ENCODE results near the gene RAB3IL1. TPM values are rescaled to one million over a fixed set of nuclear protein-coding genes. Genes with fewer than 3 reads are reported as not detected.

The RAB3IL1 gene
- total RNA-seq, 1 experiment from 2014 or later: 7.9 TPM

GRCh38 chr11:61903845-61904244, 13.5 kb downstream of the RAB3IL1 start:
- Histone ChIP-seq H3K27me3 (ENCODE audit: low read length) (no peaks in the 10 kb centered on the region), H3K36me3 (ENCODE audit: low read depth, low read length) (no peaks in the 10 kb centered on the region), H3K9me2 (replicated peaks; ENCODE audit: low read length) (no peaks in the 10 kb centered on the region), H2AFZ (ENCODE audit: low read length) (no peak overlapping the region), H3K79me2 (ENCODE audit: low read length) (no peaks in the 10 kb centered on the region), H3K27ac (ENCODE audit: low read length) (no peak overlapping the region), H4K20me1 (ENCODE audit: low read length) (no peaks in the 10 kb centered on the region), H3K4me2 (ENCODE audit: low read length) (no peak overlapping the region), H3K4me1 (ENCODE audit: insufficient read depth, low read length) (no peaks in the 10 kb centered on the region), H3K9ac (ENCODE audit: low read length) (no peak overlapping the region), H3K4me3 (ENCODE audit: low read length) (no peak overlapping the region), H3K9me3 (ENCODE audit: low read length) (no peaks in the 10 kb centered on the region), H3F3A (ENCODE audit: low read length, unreplicated experiment) (no peaks in the 10 kb centered on the region)
- ATAC-seq (no peak), DNase-seq (no peak)
- intact Hi-C loops (cut with micrococcal nuclease): no loop called here
- ChIA-PET POLR2A (ENCODE audit: unreplicated experiment) (no interaction called here), CTCF (interaction anchor here (1.5 kb wide), 1 partner anchor 178 kb away, joined by 4 read pairs; no protein-coding TSS in a partner anchor)
- TF ChIP-seq EZH2phosphoT487 (IDR thresholded peaks at IDR 0.05; ENCODE audit: borderline replicate concordance, low read length): no peak
- TF ChIP-seq CTCF (conservative IDR thresholded peaks at IDR 0.05; ENCODE audit: low read depth, low read length): no peak
- TF ChIP-seq EZH2 (IDR thresholded peaks at IDR 0.05; ENCODE audit: low read length, unreplicated experiment): no peak
- BruUV-seq (replicated peaks): no TSS peak

- ChIA-PET CTCF (no interaction called here), POLR2A (ENCODE audit: unreplicated experiment) (interaction anchor here (0.5 kb wide), 1 partner anchor 208 kb away, joined by 9 read pairs; no protein-coding TSS in a partner anchor)
- Histone ChIP-seq H3K9me2 (replicated peaks; ENCODE audit: low read length) (no peaks in the 10 kb centered on the region), H3K4me1 (ENCODE audit: insufficient read depth, low read length) (no peaks in the 10 kb centered on the region), H4K20me1 (ENCODE audit: low read length) (no peaks in the 10 kb centered on the region), H3K27me3 (ENCODE audit: low read length) (no peaks in the 10 kb centered on the region), H3F3A (ENCODE audit: low read length, unreplicated experiment) (no peaks in the 10 kb centered on the region), H3K79me2 (ENCODE audit: low read length) (no peaks in the 10 kb centered on the region), H3K4me3 (ENCODE audit: low read length) (no peak overlapping the region), H3K27ac (ENCODE audit: low read length) (no peak overlapping the region), H3K36me3 (ENCODE audit: low read depth, low read length) (no peaks in the 10 kb centered on the region), H2AFZ (ENCODE audit: low read length) (no peak overlapping the region), H3K9ac (ENCODE audit: low read length) (no peak overlapping the region), H3K9me3 (ENCODE audit: low read length) (no peaks in the 10 kb centered on the region), H3K4me2 (ENCODE audit: low read length) (no peak overlapping the region)
- TF ChIP-seq EZH2 (IDR thresholded peaks at IDR 0.05; ENCODE audit: low read length, unreplicated experiment) (no peak), CTCF (conservative IDR thresholded peaks at IDR 0.05; ENCODE audit: low read depth, low read length) (no peak), EZH2phosphoT487 (IDR thresholded peaks at IDR 0.05; ENCODE audit: borderline replicate concordance, low read length) (no peak)
- ATAC-seq: no peak
- intact Hi-C loops (cut with micrococcal nuclease): no loop called here
- no TSS peak for BruUV-seq (replicated peaks)
- no peak for DNase-seq
These were observed 15.1 kb downstream of the RAB3IL1 start for GRCh38 chr11:61902313-61902712.

- Histone ChIP-seq H3F3A (ENCODE audit: low read length, unreplicated experiment) (no peaks in the 10 kb centered on the region), H3K36me3 (ENCODE audit: low read depth, low read length) (no peaks in the 10 kb centered on the region), H3K27ac (ENCODE audit: low read length) (no peak overlapping the region), H3K9me3 (ENCODE audit: low read length) (no peaks in the 10 kb centered on the region), H3K9me2 (replicated peaks; ENCODE audit: low read length) (no peaks in the 10 kb centered on the region), H4K20me1 (ENCODE audit: low read length) (no peaks in the 10 kb centered on the region), H3K27me3 (ENCODE audit: low read length) (no peaks in the 10 kb centered on the region), H3K9ac (ENCODE audit: low read length) (no peak overlapping the region), H3K4me1 (ENCODE audit: insufficient read depth, low read length) (no peaks in the 10 kb centered on the region), H2AFZ (ENCODE audit: low read length) (no peak overlapping the region), H3K4me2 (ENCODE audit: low read length) (no peak overlapping the region), H3K79me2 (ENCODE audit: low read length) (no peaks in the 10 kb centered on the region), H3K4me3 (ENCODE audit: low read length) (no peak overlapping the region)
- TF ChIP-seq EZH2 (IDR thresholded peaks at IDR 0.05; ENCODE audit: low read length, unreplicated experiment): no peak
- TF ChIP-seq CTCF (conservative IDR thresholded peaks at IDR 0.05; ENCODE audit: low read depth, low read length): 0 out of 2 replicates have a peak, but pooled peaks have one; percentile 18
- ATAC-seq: no peak
- intact Hi-C loops (cut with micrococcal nuclease): no loop called here
- no TSS peak for BruUV-seq (replicated peaks)
- ChIA-PET CTCF (interaction anchor here (0.8 kb wide), 1 partner anchor 46 kb away, joined by 3 read pairs; no protein-coding TSS in a partner anchor), POLR2A (ENCODE audit: unreplicated experiment) (no interaction called here)
- DNase-seq: peak; percentile 19
These were observed 16.0 kb downstream of the RAB3IL1 start for GRCh38 chr11:61901397-61901796.
